GM10847 (cell line): ENCODE measurements around the gene NFIX.

Source experiments
- POLR2A ChIP-seq: IDR thresholded peaks from 2 replicates; pipeline ENCODE4 v1.6.1; 2011; ENCODE audit not compliant: insufficient read length; ENCODE audit errors: extremely low read depth

The NFIX gene

GRCh38 chr19:13074378-13074777 lies 79.1 kb downstream of the NFIX start:
- TF ChIP-seq POLR2A = no peak

DNA sequence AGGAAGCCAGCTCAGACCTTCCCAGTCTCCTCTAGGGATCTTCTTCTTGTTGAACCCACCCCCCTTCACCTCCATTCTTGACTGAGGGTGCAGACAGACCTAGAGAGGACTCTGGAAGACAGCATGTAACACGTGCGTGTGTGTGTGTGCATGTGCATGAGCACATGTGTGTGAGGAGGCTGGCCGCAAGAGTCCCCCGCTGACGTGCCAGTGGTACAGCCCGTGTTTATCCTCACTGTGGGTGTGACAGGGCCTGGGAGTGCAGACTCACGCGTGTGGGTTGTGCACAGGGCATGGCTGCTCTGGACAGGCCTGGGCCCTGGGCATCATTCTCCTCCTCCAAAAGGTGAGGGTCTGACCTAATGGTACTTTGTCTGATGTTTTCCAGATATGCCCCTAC lies 81.0 kb downstream of the NFIX start:
- no peak for TF ChIP-seq POLR2A

DNA sequence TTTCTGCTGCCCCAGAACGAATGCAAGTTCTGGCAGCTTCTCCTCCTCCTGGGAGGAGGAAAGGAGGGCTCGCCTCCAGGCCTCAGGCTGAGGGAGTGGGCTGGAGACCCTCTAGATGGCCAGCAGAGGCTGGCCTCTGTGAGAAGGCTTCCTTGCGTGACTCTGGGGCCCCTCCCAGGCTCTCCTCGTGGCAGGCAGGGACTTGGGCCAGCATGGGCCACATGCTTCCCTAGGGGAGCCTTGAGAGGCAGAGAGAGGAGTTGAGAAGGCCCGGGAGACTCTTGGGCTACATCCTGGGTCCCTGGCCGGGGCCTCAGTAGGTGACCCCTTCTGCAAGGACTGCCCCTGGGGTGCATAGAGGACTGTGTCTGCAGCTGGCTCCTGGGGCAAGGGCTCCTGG lies 81.5 kb downstream of the NFIX start:
- no peak for TF ChIP-seq POLR2A

DNA sequence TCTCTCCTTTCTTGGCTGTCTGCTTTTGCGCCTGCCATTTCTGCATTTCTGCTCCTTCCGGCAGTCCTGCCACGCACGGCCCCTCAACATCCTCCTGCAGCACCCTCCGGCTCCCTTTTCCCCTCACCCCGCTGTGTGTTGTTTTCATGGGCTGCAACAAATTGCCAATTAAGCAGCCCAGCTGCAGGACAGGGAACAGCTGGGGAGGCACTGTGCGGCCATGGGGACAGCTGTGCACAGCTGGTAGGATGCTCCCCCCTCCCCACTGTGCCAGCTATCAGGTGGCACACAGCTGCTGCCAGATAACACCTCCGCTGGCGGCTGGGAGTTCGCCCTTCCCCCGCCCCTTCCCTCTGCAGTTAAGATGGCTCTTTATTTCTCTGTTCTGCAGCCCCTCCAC lies 82.0 kb downstream of the NFIX start:
- TF ChIP-seq POLR2A = no peak

- no peak for TF ChIP-seq POLR2A
Measured at GRCh38 chr19:13078381-13078780, 83.1 kb downstream of the NFIX start.

DNA sequence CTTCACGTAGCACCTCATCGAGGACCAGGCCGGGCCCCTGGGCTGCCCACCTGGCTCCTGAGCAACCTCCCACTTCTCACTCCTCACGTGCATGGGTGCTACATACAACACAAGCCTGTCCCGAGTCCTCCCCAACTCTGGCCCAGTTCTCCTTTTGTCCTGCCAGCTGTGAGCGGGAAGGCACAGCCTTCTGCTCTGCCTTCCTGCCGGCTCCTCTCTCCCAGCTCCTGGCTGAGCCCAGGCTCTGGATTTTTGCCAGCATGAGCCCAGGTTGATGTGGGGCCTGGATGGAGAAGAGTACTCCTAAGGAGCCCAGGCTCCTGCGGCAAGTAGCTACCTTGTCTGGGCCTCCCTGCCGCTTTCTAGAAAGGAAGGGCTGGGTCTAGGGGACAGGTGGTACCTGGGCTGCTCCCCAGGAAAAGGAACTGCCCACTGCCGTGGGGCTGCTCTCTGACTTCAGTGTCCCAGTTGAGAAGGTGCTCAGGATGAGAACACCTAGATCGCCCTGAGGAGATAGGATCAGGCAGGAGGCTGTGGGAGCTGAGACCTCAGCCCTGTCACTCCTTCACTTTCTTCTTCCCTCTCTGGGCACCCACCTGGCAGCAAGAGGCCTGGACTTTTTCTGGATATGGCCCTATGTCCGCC lies 83.7 kb downstream of the NFIX start:
- TF ChIP-seq POLR2A = no peak

DNA sequence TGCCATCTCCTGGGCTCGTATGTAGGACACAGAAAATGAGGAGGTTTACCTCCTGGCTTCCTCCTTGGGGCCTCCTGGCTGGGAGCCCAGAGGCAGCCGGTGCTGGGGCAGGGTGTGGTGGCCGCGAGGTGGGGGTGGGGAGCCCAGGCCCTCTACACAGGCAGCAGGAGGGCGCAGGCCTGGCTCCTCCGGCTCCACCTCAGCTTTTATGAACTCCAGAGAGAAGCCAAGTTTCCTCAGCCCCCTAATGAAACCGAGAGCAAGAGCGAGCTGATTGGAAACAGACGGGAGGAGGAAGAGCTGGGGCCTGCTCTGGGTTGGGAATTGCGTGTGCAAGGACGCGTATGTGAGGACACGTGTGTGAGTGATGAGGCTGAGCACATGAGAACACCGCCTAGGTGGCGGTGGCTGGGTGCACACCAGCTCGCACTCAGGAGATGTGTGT lies 84.3 kb downstream of the NFIX start:
- no peak for TF ChIP-seq POLR2A

DNA sequence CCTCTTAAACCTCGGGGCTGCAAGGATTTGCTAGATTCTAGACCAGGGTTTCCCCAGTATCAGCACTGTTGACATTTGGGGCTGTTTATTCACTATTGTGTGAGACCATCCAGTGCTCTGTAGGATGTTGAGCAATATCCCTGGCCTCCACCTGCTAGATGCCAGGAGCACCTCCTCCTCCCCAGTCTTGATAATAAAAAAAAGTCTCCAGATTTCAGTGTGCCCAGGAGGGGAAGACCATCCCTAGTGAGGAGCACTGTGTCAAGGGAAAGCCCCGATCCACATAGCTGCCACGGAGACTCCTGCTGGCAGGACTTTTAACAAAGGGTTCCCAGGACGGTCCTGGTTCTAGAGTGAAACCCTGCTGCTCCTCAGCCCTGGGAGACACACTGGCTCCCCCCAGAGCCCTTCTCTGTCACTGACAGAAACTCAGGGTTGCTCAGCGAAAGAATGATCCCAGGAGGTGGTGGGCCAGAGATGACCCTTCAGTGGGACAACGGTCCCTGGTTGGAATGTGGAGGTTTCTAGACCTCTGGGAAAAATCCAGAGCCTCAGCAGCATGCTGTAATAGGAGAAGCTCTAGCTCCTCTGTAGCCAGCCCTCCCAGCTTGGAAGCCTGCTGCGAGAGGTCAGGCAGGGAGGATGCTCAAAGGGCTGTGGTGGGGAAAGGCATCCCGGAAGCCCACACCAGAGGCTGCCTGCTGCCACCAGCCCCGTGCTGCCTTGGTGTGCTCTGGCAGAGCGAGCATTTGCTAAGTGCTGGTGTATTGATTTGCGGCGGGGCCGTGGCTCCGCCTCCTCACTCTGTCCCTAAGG lies 87.1 kb downstream of the NFIX start:
- TF ChIP-seq POLR2A = no peak

GRCh38 chr19:13083008-13083404 lies 87.7 kb downstream of the NFIX start:
- no peak for TF ChIP-seq POLR2A

- no peak for TF ChIP-seq POLR2A
Measured at GRCh38 chr19:13083627-13084026, 88.4 kb downstream of the NFIX start.

DNA sequence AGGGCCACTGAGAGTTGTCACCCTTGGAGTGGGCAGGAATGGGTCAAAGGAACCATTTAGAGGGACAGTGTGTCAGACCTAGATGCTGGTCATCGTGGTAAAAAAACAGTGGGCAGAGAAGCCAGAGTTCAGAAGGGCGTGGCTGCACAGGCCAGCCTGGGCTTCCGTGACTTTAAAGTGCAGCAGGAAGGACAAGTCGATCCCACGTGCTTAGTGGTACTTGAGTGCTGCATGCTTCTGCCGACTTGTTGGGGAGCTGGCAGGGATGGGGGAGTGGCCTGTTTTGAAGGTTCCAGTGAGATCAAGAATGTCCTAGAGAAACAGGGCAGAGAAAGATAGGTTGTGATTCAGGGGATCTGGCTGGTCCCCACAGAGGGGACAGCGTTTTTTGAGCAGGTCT lies 90.4 kb downstream of the NFIX start:
- TF ChIP-seq POLR2A = no peak

DNA sequence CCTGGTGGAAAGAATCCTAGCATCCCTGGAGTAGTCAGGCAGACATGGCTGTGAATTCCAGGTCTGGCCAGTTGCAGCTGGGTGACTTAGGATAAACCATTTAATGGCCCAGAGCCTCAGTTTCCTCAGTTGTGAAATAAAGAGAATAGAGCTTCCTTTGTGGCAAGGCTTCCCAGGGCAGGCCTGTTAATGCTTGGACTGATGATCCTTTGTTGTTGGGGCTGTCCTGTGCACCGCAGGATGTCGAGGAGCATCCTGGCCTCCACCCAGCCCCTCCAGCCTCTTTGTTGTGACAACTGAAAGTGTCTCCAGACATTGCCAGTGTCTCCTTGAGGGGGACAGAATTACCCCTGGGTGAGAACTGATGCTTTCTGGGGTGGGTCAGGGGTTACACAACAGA lies 91.1 kb downstream of the NFIX start:
- no peak for TF ChIP-seq POLR2A

DNA sequence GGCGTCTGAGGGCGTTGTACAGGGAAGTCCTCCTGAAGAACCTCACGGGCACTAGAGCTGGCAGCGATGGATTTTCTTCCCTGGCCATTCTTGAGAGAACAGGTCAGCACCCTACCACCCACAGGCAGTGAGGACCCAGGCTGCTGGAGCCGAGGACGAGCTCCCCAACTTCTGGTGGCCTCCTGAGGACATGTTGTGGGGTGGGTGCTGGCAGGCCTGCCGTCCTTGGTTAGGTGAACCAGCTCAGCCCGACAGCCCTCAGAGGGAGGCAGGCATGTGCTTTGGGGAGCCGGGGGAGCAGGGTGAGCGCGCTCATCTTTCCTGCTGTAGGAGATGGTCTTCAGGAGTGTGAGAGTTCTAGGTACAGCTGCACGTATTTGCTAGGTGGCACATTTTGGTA lies 92.0 kb downstream of the NFIX start:
- no peak for TF ChIP-seq POLR2A

DNA sequence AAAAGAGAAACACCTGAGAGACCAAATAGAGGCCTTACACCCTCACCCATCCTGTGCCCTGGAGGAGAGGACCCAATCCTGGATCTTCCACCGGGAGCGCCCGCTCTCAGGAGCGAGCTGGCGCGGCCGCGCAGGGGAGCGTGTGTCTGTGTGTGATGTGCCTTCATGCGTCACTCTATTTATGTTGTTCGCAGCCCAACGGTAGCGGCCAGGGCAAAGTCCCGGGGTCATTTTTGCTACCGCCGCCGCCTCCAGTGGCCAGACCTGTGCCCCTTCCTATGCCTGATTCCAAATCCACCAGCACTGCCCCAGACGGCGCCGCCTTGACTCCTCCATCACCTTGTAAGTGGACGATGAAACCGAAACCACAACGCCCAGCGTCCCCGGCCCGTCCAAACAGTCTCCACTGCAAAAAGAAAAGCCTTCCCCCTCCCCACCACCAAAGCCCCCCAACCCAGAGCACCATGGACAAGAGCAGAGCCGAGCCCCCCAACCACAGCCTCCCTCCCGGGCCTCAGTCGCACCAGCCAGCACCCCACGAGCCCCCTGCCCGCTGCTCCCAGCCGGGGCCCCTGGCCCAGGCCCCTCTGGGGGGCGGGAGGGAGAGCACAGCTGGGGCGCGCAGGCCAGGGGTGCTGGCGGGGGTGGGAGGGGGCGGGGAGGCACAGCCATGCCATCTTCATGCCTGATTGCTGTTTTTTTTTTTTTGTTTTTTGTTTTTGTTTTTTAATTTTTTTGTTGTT lies 92.7 kb downstream of the NFIX start:
- TF ChIP-seq POLR2A = no peak

DNA sequence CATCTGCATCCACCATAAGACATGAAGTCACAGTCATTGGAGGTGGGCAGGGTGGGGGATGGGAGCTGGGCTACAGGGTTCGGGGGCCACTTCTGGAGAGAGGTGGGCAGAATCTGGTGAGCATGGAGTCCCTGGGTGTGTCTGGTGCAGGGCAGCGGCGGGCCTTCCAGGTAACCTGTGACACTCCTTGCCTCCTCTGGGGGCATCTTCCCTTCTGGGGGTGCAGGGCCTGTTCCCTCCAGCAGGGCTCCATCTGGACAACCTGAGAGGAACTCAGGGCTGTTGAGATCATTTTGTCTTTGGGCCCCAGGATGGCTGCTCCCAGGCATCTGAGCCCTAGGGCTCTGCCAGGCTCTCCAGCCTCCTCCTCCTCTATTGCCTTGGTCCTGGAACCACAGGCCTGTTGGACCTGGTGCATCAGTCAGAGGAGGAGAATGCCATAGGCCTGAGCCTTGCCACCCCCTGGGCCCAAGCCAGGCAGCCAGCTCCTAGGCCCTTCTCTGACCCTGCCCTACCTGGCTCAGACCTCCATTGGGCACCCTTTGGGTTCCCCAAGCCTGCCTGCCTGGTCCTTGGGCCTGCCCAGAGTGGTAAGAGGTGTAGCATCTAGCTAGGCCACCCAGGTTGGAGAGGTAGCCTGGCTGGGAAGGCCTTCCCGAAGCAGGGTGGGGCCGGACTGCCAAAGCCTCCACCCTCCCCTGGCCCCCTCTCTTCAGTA lies 94.0 kb downstream of the NFIX start:
- no peak for TF ChIP-seq POLR2A
